K562 (cell line): ENCODE data around the gene GRB14. TPM values are rescaled to one million over a fixed set of nuclear protein-coding genes. Genes with fewer than 3 reads are reported as not detected.

ENCODE experiments used
- LARP7 ChIP-seq: fragments of 450-650 bp; IDR thresholded peaks from 2 replicates; pipeline ENCODE4 v1.6.1; 2016
- NCOA4 ChIP-seq: fragments of 450-650 bp; IDR thresholded peaks from 2 replicates; pipeline ENCODE4 v1.6.1; 2018; ENCODE audit warnings: mild to moderate bottlenecking; ENCODE audit not compliant: partially characterized antibody
- PHB ChIP-seq: fragments of 250-450 bp; sonication (Bioruptor Pico); IDR thresholded peaks from 2 replicates; pipeline ENCODE4 v1.5.0; 2021
- PTTG1 ChIP-seq: fragments of 450-650 bp; IDR thresholded peaks from 2 replicates; pipeline ENCODE4 v1.6.1; 2016; ENCODE audit warnings: low read depth, mild to moderate bottlenecking, missing genetic modification characterization, missing compliant biosample characterization
- SMC3 ChIP-seq: conservative IDR thresholded peaks from 2 replicates; pipeline ENCODE4 v1.6.1; 2011; ENCODE audit warnings: low read depth, low read length, improper control_type of control experiment; ENCODE audit not compliant: insufficient read depth
- STAT5B ChIP-seq: fragments of 250-450 bp; sonication (Bioruptor Pico); IDR thresholded peaks from 2 replicates; pipeline ENCODE4 v1.8.0; 2021; ENCODE audit warnings: mild to moderate bottlenecking, inconsistent platforms
- THRA ChIP-seq: fragments of 450-650 bp; IDR thresholded peaks from 2 replicates; pipeline ENCODE4 v1.6.1; 2017; ENCODE audit warnings: mild to moderate bottlenecking, moderate library complexity
- ZBTB17 ChIP-seq: fragments of 450-650 bp; formaldehyde crosslinking; IDR thresholded peaks from 2 replicates; pipeline ENCODE4 v1.4.0; 2020; ENCODE audit warnings: mild to moderate bottlenecking
- ZBTB2 ChIP-seq: fragments of 450-650 bp; IDR thresholded peaks from 2 replicates; pipeline ENCODE4 v1.6.1; 2016; ENCODE audit warnings: antibody characterized with exemption
- ZNF277 ChIP-seq: fragments of 250-450 bp; sonication (Bioruptor Pico); IDR thresholded peaks from 2 replicates; pipeline ENCODE4 v1.8.0; 2022; ENCODE audit warnings: inconsistent platforms, mild to moderate bottlenecking, moderate library complexity, borderline replicate concordance
- polyA plus RNA-seq, 8 experiments: library from polyadenylated mRNA; depleted of rRNA in 4 of 8; stranded (reverse) in 5 of 8; unstranded in 3 of 8; fragments of >200 nt; fragmentation: Nextera tagmentation in 2 of 8; fragmentation: Illumina TruSeq in 1 of 8; extraction: Ambion mirVana in 2 of 8; extraction: Trizol in 1 of 8; gene quantifications; 2 replicates each; pipeline versions ENCODE4 v1.2.1 to v1.2.3, GENCODE V29; 2011 to 2014; ENCODE audit warnings: inconsistent platforms in 1 of 8, missing spikeins in 1 of 8
- total RNA-seq, 7 experiments: library from RNA; depleted of rRNA in 6 of 7; stranded (reverse); fragments of >200 nt in 6 of 7; fragmentation: Illumina TruSeq in 2 of 7; extraction: Trizol in 2 of 7; gene quantifications; 2 replicates each; pipeline versions ENCODE4 v1.2.1 to v1.2.3, GENCODE V29; 2011 to 2021; ENCODE audit warnings: low replicate concordance in 1 of 7
- TF ChIP-seq, protein P1 (sequence below): IDR thresholded peaks from 2 replicates; pipeline ENCODE4 v1.6.1; 2016; ENCODE audit warnings: missing genetic modification characterization, missing compliant biosample characterization

Gene GRB14
- total and polyA plus RNA-seq, 9 of the 15 experiments (the other 6 are each of a cell fraction or from before 2014, with no cell fraction given): not detected

DNA sequence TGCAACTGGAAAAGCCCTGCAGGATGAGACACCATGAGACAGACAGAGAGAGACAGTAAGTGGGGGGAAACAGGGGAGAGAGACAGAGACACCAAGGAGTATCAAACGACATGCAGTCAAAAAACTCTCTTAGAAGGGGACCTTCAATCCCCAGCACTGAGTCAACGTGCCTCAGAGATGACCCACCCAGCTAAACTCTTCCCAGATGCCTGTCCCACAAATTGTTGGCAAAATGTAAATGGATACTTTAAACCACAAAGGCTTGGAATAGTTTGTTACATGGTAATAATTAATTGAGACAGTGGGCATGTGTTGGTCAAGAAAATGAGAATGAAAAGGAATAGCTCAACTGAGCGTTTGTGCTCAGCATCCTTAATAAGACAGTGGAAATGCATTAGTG lies 98.3 kb downstream of the GRB14 start (continued):
- TF ChIP-seq THRA: no peak
- no peak for TF ChIP-seq STAT5B (CRISPR knock-in tag)
- no peak for TF ChIP-seq ZBTB2
- no peak for TF ChIP-seq PHB (CRISPR knock-in tag)
- no peak for TF ChIP-seq PTTG1 (tag)
- TF ChIP-seq, protein P1, sequence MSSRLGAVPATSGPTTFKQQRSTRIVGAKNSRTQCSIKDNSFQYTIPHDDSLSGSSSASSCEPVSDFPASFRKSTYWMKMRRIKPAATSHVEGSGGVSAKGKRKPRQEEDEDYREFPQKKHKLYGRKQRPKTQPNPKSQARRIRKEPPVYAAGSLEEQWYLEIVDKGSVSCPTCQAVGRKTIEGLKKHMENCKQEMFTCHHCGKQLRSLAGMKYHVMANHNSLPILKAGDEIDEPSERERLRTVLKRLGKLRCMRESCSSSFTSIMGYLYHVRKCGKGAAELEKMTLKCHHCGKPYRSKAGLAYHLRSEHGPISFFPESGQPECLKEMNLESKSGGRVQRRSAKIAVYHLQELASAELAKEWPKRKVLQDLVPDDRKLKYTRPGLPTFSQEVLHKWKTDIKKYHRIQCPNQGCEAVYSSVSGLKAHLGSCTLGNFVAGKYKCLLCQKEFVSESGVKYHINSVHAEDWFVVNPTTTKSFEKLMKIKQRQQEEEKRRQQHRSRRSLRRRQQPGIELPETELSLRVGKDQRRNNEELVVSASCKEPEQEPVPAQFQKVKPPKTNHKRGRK: no peak
- TF ChIP-seq SMC3: no peak
- no peak for TF ChIP-seq LARP7
- TF ChIP-seq ZNF277: no peak
- no peak for TF ChIP-seq NCOA4
- TF ChIP-seq ZBTB17 (CRISPR knock-in tag): no peak
